K562 (cell line): ENCODE measurements around the gene MAPT. TPM values are rescaled to one million over a fixed set of nuclear protein-coding genes. Genes with fewer than 3 reads are reported as not detected.

Experiments used
- ATAC-seq: fragments of 200-7000 bp; cut with Tn5 transposase; 3 replicates; pipeline ENCODE4 v1.9.1; 2020; ENCODE audit warnings: moderate library complexity
- BruUV-seq: library from RNA; stranded (reverse); fragments of 400-500 nt; replicated peaks from 2 replicates; lab custom pipeline; 2021; lab: Mats Ljungman, UMichigan
- CTCF ChIA-PET: fragments of 300-600 bp; formaldehyde crosslinking; extraction: SDS; loops from one replicate; lab custom pipeline; 2021; ENCODE audit warnings: low intra/inter-chr PET ratio; lab: Yijun Ruan, JAX
- POLR2A ChIA-PET: fragments of 300-600, 350-650 bp; sonication (Branson Sonifier 250); formaldehyde crosslinking; extraction: SDS; loops from one replicate; lab custom pipeline; 2021; ENCODE audit warnings: antibody characterized with exemption, inconsistent platforms; lab: Yijun Ruan, JAX
- DNase-seq, 4 experiments: peaks; one replicate each; pipeline versions ENCODE4 v3.0.0 to v3.0.0-alpha.2; 2011 to 2018; ENCODE audit warnings: low spot score in 3 of 4, mixed read lengths in 3 of 4; ENCODE audit errors: extremely low read depth in 1 of 4
- FAIRE-seq: peaks from 2 replicates; lab custom pipeline; 2011; peaks lifted over from hg19 to GRCh38; lab: Jason Lieb, UNC
- H2AFZ ChIP-seq: 2 replicates; pipeline ENCODE4 v1.6.0; 2011; ENCODE audit warnings: low read depth, low read length, control low read depth, inconsistent platforms
- H3K27ac ChIP-seq: fragments of 200-600 bp; 3 replicates; pipeline ENCODE4 v1.8.0; 2011; ENCODE audit warnings: low read depth, mild to moderate bottlenecking, control low read depth, inconsistent platforms, low read length, moderate library complexity, mixed read lengths; ENCODE audit errors: extremely low read depth
- H3K27me3 ChIP-seq, 2 experiments: fragments of 300-600 bp in 1 of 2; 2 replicates in 1 of 2; 3 replicates in 1 of 2; pipeline versions ENCODE4 v1.6.0 to v1.8.0; 2011; ENCODE audit warnings: inconsistent platforms in 2 of 2, low read length in 2 of 2, mild to moderate bottlenecking in 1 of 2, mixed read lengths in 1 of 2, moderate library complexity in 1 of 2; ENCODE audit not compliant: control insufficient read depth in 2 of 2, insufficient read depth in 2 of 2
- H3K36me3 ChIP-seq: fragments of 300-600 bp; 3 replicates; pipeline ENCODE4 v1.8.0; 2011; ENCODE audit warnings: mild to moderate bottlenecking, low read length, inconsistent platforms; ENCODE audit not compliant: control insufficient read depth, insufficient read depth
- H3K4me1 ChIP-seq, 2 experiments: fragments of 200-600 bp in 1 of 2; replicated peaks in 1 of 2; 2 replicates in 1 of 2; 3 replicates in 1 of 2; pipeline versions ENCODE4 v1.5.1 to v1.8.0; 2011; ENCODE audit warnings: inconsistent platforms in 2 of 2, low read length in 2 of 2, mild to moderate bottlenecking in 1 of 2, mixed read lengths in 1 of 2, moderate library complexity in 1 of 2; ENCODE audit not compliant: control insufficient read depth in 2 of 2, insufficient read depth in 2 of 2
- H3K4me2 ChIP-seq: 2 replicates; pipeline ENCODE4 v1.6.1; 2011; ENCODE audit warnings: low read length, control low read depth, inconsistent platforms, mixed read lengths; ENCODE audit not compliant: insufficient read depth
- H3K4me3 ChIP-seq: fragments of 200-600 bp; sonication (generic), shearing (Covaris generic); 2 replicates; pipeline ENCODE4 v1.5.1; 2016; ENCODE audit warnings: control low read depth, inconsistent platforms
- H3K79me2 ChIP-seq: fragments of 200-600 bp; 3 replicates; pipeline ENCODE4 v1.8.0; 2011; ENCODE audit warnings: low read length, inconsistent platforms; ENCODE audit not compliant: control insufficient read depth, insufficient read depth
- H3K9ac ChIP-seq, 2 experiments: 2 replicates each; pipeline versions ENCODE4 v1.6.0 to v1.6.1; 2011; ENCODE audit warnings: low read depth in 2 of 2, low read length in 2 of 2, control low read depth in 1 of 2, inconsistent platforms in 1 of 2, mild to moderate bottlenecking in 1 of 2, mixed read lengths in 1 of 2; ENCODE audit not compliant: insufficient read depth in 1 of 2
- H3K9me1 ChIP-seq: one replicate; pipeline ENCODE4 v1.6.0; 2011; ENCODE audit warnings: inconsistent platforms, mild to moderate bottlenecking, low read length, moderate library complexity; ENCODE audit not compliant: control insufficient read depth, insufficient read depth
- H3K9me3 ChIP-seq: replicated peaks from 2 replicates; pipeline ENCODE4 v1.5.1; 2011; ENCODE audit warnings: low read depth, low read length, inconsistent platforms; ENCODE audit not compliant: control insufficient read depth, insufficient read depth
- H4K20me1 ChIP-seq: replicated peaks from 2 replicates; pipeline ENCODE4 v1.6.1; 2011; ENCODE audit warnings: low read length, inconsistent platforms, mixed read lengths; ENCODE audit not compliant: control insufficient read depth, insufficient read depth
- KLF10 ChIP-seq: fragments of 250-450 bp; sonication (Bioruptor Pico); IDR thresholded peaks from 2 replicates; pipeline ENCODE4 v1.6.1; 2021; ENCODE audit warnings: matching md5 sums
- RFX5 ChIP-seq: IDR thresholded peaks from 2 replicates; pipeline ENCODE4 v1.6.1; 2011; ENCODE audit warnings: low read depth, mild to moderate bottlenecking, improper control_type of control experiment, low read length
- SRSF1 ChIP-seq: fragments of 200-400 bp; formaldehyde crosslinking; IDR thresholded peaks from 2 replicates; pipeline ENCODE4 v1.6.1; 2017; ENCODE audit warnings: mild to moderate bottlenecking, low read depth, low read length, moderate library complexity
- WHSC1 ChIP-seq: IDR thresholded peaks from one replicate; pipeline ENCODE4 v1.6.1; 2012; ENCODE audit warnings: low read length, control low read depth, inconsistent platforms
- WGBS: fragments of 100-300 bp; shearing (Covaris generic); methylation state at CpG from one replicate; pipeline ENCODE4 v1.1.6; 2016; ENCODE audit warnings: low coverage, mixed read lengths; ENCODE audit not compliant: insufficient coverage; ENCODE audit errors: missing lambda C conversion rate; 5-methylcytosine and 5-hydroxymethylcytosine counted together
- in situ Hi-C: fragments of 300-500 bp; cut with MboI; formaldehyde crosslinking; loops from 4 replicates; pipeline ENCODE4 v1.15.0; 2018; ENCODE audit warnings: inconsistent platforms, mixed read lengths
- intact Hi-C: fragments of 100-400 bp; cut with micrococcal nuclease; formaldehyde crosslinking; loops from 2 replicates; pipeline ENCODE4 v1.14.2; 2022
- polyA plus RNA-seq, 8 experiments: library from polyadenylated mRNA; depleted of rRNA in 4 of 8; stranded (reverse) in 5 of 8; unstranded in 3 of 8; fragments of >200 nt; fragmentation: Nextera tagmentation in 2 of 8; fragmentation: Illumina TruSeq in 1 of 8; extraction: Ambion mirVana in 2 of 8; extraction: Trizol in 1 of 8; gene quantifications; 2 replicates each; pipeline versions ENCODE4 v1.2.1 to v1.2.3, GENCODE V29; 2011 to 2014; ENCODE audit warnings: inconsistent platforms in 1 of 8, missing spikeins in 1 of 8
- total RNA-seq, 7 experiments: library from RNA; depleted of rRNA in 6 of 7; stranded (reverse); fragments of >200 nt in 6 of 7; fragmentation: Illumina TruSeq in 2 of 7; extraction: Trizol in 2 of 7; gene quantifications; 2 replicates each; pipeline versions ENCODE4 v1.2.1 to v1.2.3, GENCODE V29; 2011 to 2021; ENCODE audit warnings: low replicate concordance in 1 of 7
- TF ChIP-seq, protein P1 (sequence below): fragments of 250-450 bp; sonication (Bioruptor Pico); IDR thresholded peaks from 2 replicates; pipeline ENCODE4 v1.8.0; 2022; ENCODE audit warnings: moderate library complexity, mild to moderate bottlenecking, inconsistent platforms

MAPT gene
- total and polyA plus RNA-seq, 9 of the 15 experiments (the other 6 are each of a cell fraction or from before 2014, with no cell fraction given): 0.04 to 1.1 (median 0.36) TPM

DNA sequence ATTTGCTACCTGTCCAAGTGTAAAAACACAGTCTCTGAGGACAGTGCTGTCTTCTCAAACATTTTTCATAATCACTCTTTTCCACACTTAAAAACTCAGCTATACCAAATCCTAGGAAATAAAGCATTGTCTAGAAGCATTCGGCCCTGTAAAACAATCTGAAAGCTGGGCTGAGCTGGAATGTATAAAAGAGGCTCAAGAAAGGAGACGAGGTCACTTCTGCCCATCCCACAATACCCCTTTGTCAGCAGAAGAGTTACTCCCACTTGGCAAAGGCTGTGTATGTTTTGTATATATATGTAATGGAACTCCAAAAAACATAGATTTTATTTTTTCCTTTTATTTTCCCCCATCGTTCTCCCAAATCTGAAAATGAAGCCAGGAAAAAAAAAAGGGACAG, 148.6 kb downstream of the MAPT start (continued):
- TF ChIP-seq SRSF1: no peak

DNA sequence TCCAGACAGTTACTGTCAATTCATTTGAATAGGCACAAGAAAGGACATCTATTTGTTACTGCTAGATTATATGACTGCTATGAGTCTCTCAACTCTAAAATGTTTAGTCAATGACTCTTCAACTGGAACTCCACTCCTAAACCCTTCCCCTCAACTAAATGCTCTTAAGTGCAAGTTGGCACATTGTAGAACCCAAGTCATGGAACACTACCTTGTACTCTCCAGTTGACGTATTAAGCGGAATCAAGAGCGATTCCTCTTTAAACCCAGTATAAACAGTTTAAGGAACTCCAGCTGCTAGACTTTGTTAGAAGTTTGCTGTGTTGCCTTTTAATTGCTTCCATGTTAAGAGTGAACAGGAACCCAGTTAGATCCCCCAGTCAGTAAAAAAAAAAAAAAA, 149.3 kb downstream of the MAPT start:
- ChIA-PET POLR2A (interaction anchor here (0.7 to 2.3 kb wide), 6 partner anchors 9 to 160 kb away, joined by 3 to 15 read pairs (median 4); partner anchors contain the start of gene KANSL1), CTCF (interaction anchor here (0.5 to 2.7 kb wide), 14 partner anchors 8 to 403 kb away, joined by 3 to 26 read pairs (median 4); partner anchors contain the start of gene KANSL1)
- Histone ChIP-seq H3K36me3 (peaks cover 93% of the 10 kb centered on the region), H3K4me3 (no peak overlapping the region), H3K9me3 (no peaks in the 10 kb centered on the region), H4K20me1 (no peaks in the 10 kb centered on the region), H3K9me1 (no peaks in the 10 kb centered on the region), H3K4me1 (peaks cover 0 to 5% of the 10 kb centered on the region in 2 experiments; a peak in 2 of 5 replicates), H3K4me2 (no peak overlapping the region), H3K27ac (no peak overlapping the region), H2AFZ (no peak overlapping the region), H3K79me2 (peaks cover 10% of the 10 kb centered on the region; the same call in 2 of the 3 replicates), H3K9ac (0 out of 4 replicates have a peak overlapping the region, but pooled peaks of 1 of the 2 experiments have one; percentile 33), H3K27me3 (no peaks in the 10 kb centered on the region)
- in situ Hi-C loops: no loop called here
- DNase-seq (no peak), ATAC-seq (no peak), FAIRE-seq (no peak)
- 92% methylated on average over 3 of the region's 3 CpGs for WGBS
- no TSS peak for BruUV-seq
- TF ChIP-seq, protein P1, sequence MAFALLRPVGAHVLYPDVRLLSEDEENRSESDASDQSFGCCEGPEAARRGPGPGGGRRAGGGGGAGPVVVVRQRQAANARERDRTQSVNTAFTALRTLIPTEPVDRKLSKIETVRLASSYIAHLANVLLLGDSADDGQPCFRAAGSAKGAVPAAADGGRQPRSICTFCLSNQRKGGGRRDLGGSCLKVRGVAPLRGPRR (CRISPR knock-in tag): no peak
- TF ChIP-seq KLF10 (CRISPR knock-in tag): no peak
- no peak for TF ChIP-seq WHSC1
- TF ChIP-seq RFX5: no peak
- intact Hi-C loops: loop anchor here (2.0 kb wide), 1 partner anchor 143 kb away; no protein-coding TSS in a partner anchor
